Adipocyte (in vitro differentiated cells): Measurements from ENCODE around the gene GRIK4.
A peak's percentile ranks its signal among the peaks of the same experiment; 100 is the strongest.

Experiments used
- DNase-seq: peaks from one replicate; pipeline ENCODE4 v3.0.0-alpha.2; 2015; ENCODE audit warnings: low read depth
- H3K27me3 ChIP-seq: replicated peaks from 2 replicates; pipeline ENCODE4 v1.7.0; 2013; ENCODE audit warnings: mild to moderate bottlenecking, low read length, moderate library complexity; ENCODE audit not compliant: control insufficient read depth, insufficient read depth
- H3K36me3 ChIP-seq: 2 replicates; pipeline ENCODE4 v1.7.0; 2013; ENCODE audit warnings: low read length, mild to moderate bottlenecking, moderate library complexity; ENCODE audit not compliant: control insufficient read depth, insufficient read depth, severe bottlenecking
- H3K4me1 ChIP-seq: 2 replicates; pipeline ENCODE4 v1.7.0; 2013; ENCODE audit warnings: mild to moderate bottlenecking, low read length, moderate library complexity; ENCODE audit not compliant: control insufficient read depth, insufficient read depth
- H3K4me3 ChIP-seq: 2 replicates; pipeline ENCODE4 v1.7.0; 2013; ENCODE audit warnings: mild to moderate bottlenecking, low read length, moderate library complexity
- H3K9ac ChIP-seq: 2 replicates; pipeline ENCODE4 v1.7.0; 2013; ENCODE audit warnings: mild to moderate bottlenecking, low read length, moderate library complexity
- H3K9me3 ChIP-seq: 2 replicates; pipeline ENCODE4 v1.7.0; 2013; ENCODE audit warnings: mild to moderate bottlenecking, low read length, moderate library complexity; ENCODE audit not compliant: control insufficient read depth

Gene GRIK4

DNA sequence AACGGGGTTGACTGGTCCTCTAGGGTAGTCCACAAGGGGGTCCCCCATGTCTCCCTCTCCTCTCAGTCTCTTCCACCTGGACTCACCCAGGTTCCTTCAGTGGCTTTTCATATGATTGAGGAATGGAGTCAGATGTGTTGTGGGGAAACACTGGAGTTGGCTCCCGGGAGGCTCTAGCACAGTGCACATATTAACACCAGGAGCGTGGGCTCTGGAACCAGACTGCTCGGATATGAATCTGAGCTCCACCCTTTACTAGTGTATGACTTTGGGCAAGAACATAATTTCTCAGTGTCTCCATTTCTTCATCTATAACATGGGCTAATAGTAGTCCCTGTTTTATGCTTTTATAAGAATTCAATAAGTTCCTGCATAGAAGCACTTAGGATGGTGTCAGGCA, 157.0 kb downstream of the GRIK4 start:
- Histone ChIP-seq H3K27me3 (peaks cover 75% of the 10 kb centered on the region), H3K36me3 (no peaks in the 10 kb centered on the region), H3K9me3 (no peaks in the 10 kb centered on the region), H3K9ac (no peak overlapping the region), H3K4me1 (no peaks in the 10 kb centered on the region), H3K4me3 (no peak overlapping the region)
- DNase-seq = no peak

DNA sequence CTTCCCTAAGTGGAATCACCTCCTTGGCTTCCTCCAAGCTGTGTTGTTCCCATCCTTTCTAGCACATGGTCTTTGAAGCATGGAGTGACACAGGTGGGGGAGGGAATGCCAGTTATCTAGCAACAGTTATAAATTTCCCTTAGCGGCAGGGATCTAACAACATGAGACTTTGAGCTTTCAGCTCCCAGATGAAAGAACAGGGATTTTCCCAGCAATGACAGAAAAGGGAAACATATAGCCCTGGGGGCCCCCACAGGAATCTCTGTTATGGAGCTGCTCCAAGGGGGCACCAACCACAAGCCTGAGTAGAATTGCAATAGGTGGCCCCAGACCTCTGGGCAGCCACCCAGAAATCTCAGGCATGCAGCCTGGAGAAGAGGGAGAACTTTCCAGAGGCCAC, 163.0 kb downstream of the GRIK4 start:
- no peak overlapping the region for H3K4me3 ChIP-seq
- DNase-seq = peak; percentile 59
- H3K27me3 ChIP-seq = peaks cover 54% of the 10 kb centered on the region
- H3K9ac ChIP-seq = no peak overlapping the region
- H3K9me3 ChIP-seq = peaks cover 5% of the 10 kb centered on the region
- H3K36me3 ChIP-seq = no peaks in the 10 kb centered on the region
- no peaks in the 10 kb centered on the region for H3K4me1 ChIP-seq

GRCh38 chr11:120675171-120675570, 163.6 kb downstream of the GRIK4 start:
- DNase-seq = no peak
- H3K4me1 ChIP-seq = no peaks in the 10 kb centered on the region
- H3K36me3 ChIP-seq = no peaks in the 10 kb centered on the region

GRCh38 chr11:120676991-120677390, 165.4 kb downstream of the GRIK4 start:
- H3K4me3 ChIP-seq = no peak overlapping the region
- DNase-seq = no peak
- H3K27me3 ChIP-seq = peaks cover 45% of the 10 kb centered on the region
- H3K36me3 ChIP-seq = no peaks in the 10 kb centered on the region
- no peaks in the 10 kb centered on the region for H3K4me1 ChIP-seq
- no peak overlapping the region for H3K9ac ChIP-seq
- H3K9me3 ChIP-seq = peaks cover 5% of the 10 kb centered on the region

More at GRCh38 chr11:120675171-120675570, 163.6 kb downstream of the GRIK4 start:
- peaks cover 5% of the 10 kb centered on the region for H3K9me3 ChIP-seq
- H3K9ac ChIP-seq = no peak overlapping the region
- no peak overlapping the region for H3K4me3 ChIP-seq
- peaks cover 47% of the 10 kb centered on the region for H3K27me3 ChIP-seq

- peaks cover 5% of the 10 kb centered on the region for H3K9me3 ChIP-seq
- H3K27me3 ChIP-seq = peaks cover 27% of the 10 kb centered on the region
- H3K9ac ChIP-seq = no peak overlapping the region
- H3K36me3 ChIP-seq = no peaks in the 10 kb centered on the region
- DNase-seq = no peak
- H3K4me3 ChIP-seq = no peak overlapping the region
- peaks cover 5% of the 10 kb centered on the region for H3K4me1 ChIP-seq
Observed at GRCh38 chr11:120680322-120680721, 168.8 kb downstream of the GRIK4 start.

- no peak overlapping the region for H3K4me3 ChIP-seq
- no peak for DNase-seq
- H3K9me3 ChIP-seq = no peaks in the 10 kb centered on the region
- no peak overlapping the region for H3K9ac ChIP-seq
- no peaks in the 10 kb centered on the region for H3K36me3 ChIP-seq
- H3K27me3 ChIP-seq = peaks cover 21% of the 10 kb centered on the region
- peaks cover 5% of the 10 kb centered on the region for H3K4me1 ChIP-seq
Observed at GRCh38 chr11:120681434-120682331, 170.1 kb downstream of the GRIK4 start.

DNA sequence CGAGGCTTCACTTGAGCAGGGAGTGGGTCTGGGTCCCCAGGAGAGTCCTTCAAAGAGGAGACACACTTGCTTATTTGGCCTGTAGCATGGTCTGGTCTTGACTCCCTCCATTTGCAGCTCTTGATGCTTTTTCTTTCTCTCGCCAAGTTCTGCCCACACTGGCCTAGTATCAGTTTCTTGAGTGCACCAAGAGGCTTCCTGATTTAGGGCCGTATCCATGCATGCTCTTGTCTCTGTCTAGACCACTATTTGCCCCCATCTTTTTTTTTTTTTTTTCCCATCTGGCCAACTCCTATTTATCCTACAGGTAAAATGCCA, 170.7 kb downstream of the GRIK4 start:
- H3K4me1 ChIP-seq = peaks cover 5% of the 10 kb centered on the region

GRCh38 chr11:120682866-120683265, 171.3 kb downstream of the GRIK4 start:
- H3K9ac ChIP-seq = no peak overlapping the region
- H3K9me3 ChIP-seq = no peaks in the 10 kb centered on the region
- peaks cover 10% of the 10 kb centered on the region for H3K27me3 ChIP-seq
- no peak for DNase-seq
- H3K36me3 ChIP-seq = no peaks in the 10 kb centered on the region
- no peak overlapping the region for H3K4me3 ChIP-seq
- H3K4me1 ChIP-seq = peaks cover 5% of the 10 kb centered on the region

More for the DNA sequence above, 170.7 kb downstream of the GRIK4 start:
- Histone ChIP-seq H3K9me3 (no peaks in the 10 kb centered on the region), H3K4me3 (no peak overlapping the region), H3K36me3 (no peaks in the 10 kb centered on the region), H3K27me3 (peaks cover 15% of the 10 kb centered on the region), H3K9ac (no peak overlapping the region)
- no peak for DNase-seq

GRCh38 chr11:120686516-120686915, 175.0 kb downstream of the GRIK4 start:
- H3K4me3 ChIP-seq = no peak overlapping the region
- H3K9ac ChIP-seq = no peak overlapping the region
- peaks cover 30% of the 10 kb centered on the region for H3K27me3 ChIP-seq
- H3K9me3 ChIP-seq = no peaks in the 10 kb centered on the region
- H3K4me1 ChIP-seq = peaks cover 5% of the 10 kb centered on the region
- H3K36me3 ChIP-seq = no peaks in the 10 kb centered on the region
- DNase-seq = no peak

DNA sequence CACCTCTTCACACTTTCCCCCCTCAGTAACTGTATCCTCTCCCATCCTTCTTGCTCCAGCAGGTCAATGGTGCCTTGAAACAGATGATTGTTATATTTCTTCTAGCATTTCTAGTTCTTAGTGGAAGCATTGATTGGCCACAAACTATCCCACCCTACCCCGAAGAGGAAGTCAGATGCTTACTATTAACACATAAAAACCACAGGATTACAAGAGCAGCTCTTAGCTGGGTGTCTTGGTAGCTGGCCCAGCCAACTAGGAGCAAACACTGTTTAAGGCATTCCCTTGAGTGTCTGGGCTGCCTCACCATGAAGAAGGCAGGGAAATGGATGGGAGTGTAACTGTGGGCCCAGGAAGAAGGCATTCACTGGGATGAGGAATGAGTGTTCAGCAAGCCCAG, 176.6 kb downstream of the GRIK4 start:
- Histone ChIP-seq H3K4me1 (no peaks in the 10 kb centered on the region), H3K4me3 (no peak overlapping the region), H3K9ac (no peak overlapping the region), H3K27me3 (peaks cover 35% of the 10 kb centered on the region), H3K36me3 (no peaks in the 10 kb centered on the region), H3K9me3 (no peaks in the 10 kb centered on the region)
- DNase-seq = no peak

- H3K4me1 ChIP-seq = no peaks in the 10 kb centered on the region
- no peaks in the 10 kb centered on the region for H3K9me3 ChIP-seq
- no peak for DNase-seq
Observed at GRCh38 chr11:120689596-120690275, 178.2 kb downstream of the GRIK4 start.

More at GRCh38 chr11:120689596-120690275, 178.2 kb downstream of the GRIK4 start:
- Histone ChIP-seq H3K27me3 (peaks cover 35% of the 10 kb centered on the region), H3K36me3 (no peaks in the 10 kb centered on the region), H3K4me3 (no peak overlapping the region), H3K9ac (no peak overlapping the region)
